T-helper 2 cell treated with Interferon-gamma antibody and Interleukin-4, amounts not matched to agents 5 μg/mL and 100 μg/mL, for 36 hours (primary cell): ENCODE measurements around the gene TCP11L2.
A peak's percentile ranks its signal among the peaks of the same experiment; 100 is the strongest.
"Not testable (repeated sequence)": the region's sequence is repeated elsewhere in the genome, so short reads cannot be mapped to it uniquely, and the experiment has no call there.

ENCODE experiments used
- DNase-seq: peaks from one replicate; pipeline ENCODE4 v3.0.0; 2021; ENCODE audit warnings: low spot score
- H3K27ac Mint-ChIP-seq: one replicate; pipeline ENCODE4 v1.8.0; 2021; ENCODE audit warnings: mild to moderate bottlenecking, mixed read lengths
- H3K27me3 Mint-ChIP-seq: one replicate; pipeline ENCODE4 v1.8.0; 2021; ENCODE audit warnings: low read depth, mixed read lengths
- H3K36me3 Mint-ChIP-seq: one replicate; pipeline ENCODE4 v1.8.0; 2021; ENCODE audit warnings: low read depth, mixed read lengths
- H3K4me1 Mint-ChIP-seq: one replicate; pipeline ENCODE4 v1.8.0; 2021; ENCODE audit warnings: low read depth, mixed read lengths
- H3K4me3 Mint-ChIP-seq: one replicate; pipeline ENCODE4 v1.8.0; 2022; ENCODE audit warnings: mild to moderate bottlenecking, moderate library complexity, mixed read lengths
- H3K9me3 Mint-ChIP-seq: one replicate; pipeline ENCODE4 v1.8.0; 2021; ENCODE audit warnings: mixed read lengths

The TCP11L2 gene

GRCh38 chr12:106358396-106359241 lies 56.1 kb downstream of the TCP11L2 start:
- DNase-seq = no peak
- peaks cover 10% of the 10 kb centered on the region for H3K4me1 Mint-ChIP-seq
- H3K27ac Mint-ChIP-seq = peak overlapping the region; percentile 88
- H3K4me3 Mint-ChIP-seq = peak overlapping the region; percentile 91
- no peaks in the 10 kb centered on the region for H3K27me3 Mint-ChIP-seq
- no peaks in the 10 kb centered on the region for H3K36me3 Mint-ChIP-seq
- no peaks in the 10 kb centered on the region for H3K9me3 Mint-ChIP-seq

DNA sequence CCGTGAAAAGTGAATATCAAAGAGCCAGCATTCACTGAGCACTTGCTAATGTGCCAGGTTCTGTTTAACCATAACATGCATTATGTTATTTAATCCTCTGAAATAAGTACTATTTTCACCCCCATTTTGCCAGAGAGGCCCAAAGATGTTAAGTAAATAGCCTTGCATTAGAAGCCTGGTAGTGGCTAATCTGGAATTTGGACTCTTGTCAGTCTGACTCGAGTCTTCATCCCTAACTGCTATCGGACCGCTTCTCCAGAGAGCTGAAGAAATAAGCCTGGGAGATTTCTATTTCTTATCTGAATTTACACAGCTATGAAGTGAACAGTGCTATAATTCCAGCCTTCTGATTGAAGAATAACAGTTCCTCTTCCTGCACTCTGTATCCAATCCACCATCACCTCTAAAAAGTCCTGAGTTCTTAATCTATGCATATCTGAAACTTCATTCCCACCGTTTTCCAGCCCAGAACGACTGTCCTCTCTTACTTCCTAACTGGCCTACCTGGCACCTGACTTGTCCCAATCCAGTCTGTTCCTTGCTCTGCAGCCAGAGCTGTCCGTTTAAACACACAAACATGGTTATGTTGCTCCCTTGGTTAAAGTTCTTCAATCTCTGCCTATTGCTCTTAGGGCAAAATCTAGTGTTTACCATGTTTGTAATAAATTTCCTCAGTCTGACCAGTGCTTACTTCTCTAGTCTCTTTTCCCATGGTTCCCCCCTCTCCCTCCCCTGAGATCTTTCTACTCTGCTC lies 57.3 kb downstream of the TCP11L2 start:
- Mint-ChIP-seq H3K27me3 (no peaks in the 10 kb centered on the region), H3K4me1 (peaks cover 11% of the 10 kb centered on the region), H3K4me3 (no peak overlapping the region), H3K27ac (no peak overlapping the region), H3K36me3 (peaks cover 4% of the 10 kb centered on the region), H3K9me3 (no peaks in the 10 kb centered on the region)
- no peak for DNase-seq

- Mint-ChIP-seq H3K4me3 (no peak overlapping the region), H3K4me1 (peaks cover 11% of the 10 kb centered on the region), H3K27ac (no peak overlapping the region), H3K36me3 (peaks cover 4% of the 10 kb centered on the region), H3K27me3 (no peaks in the 10 kb centered on the region), H3K9me3 (no peaks in the 10 kb centered on the region)
- no peak for DNase-seq
Observed at GRCh38 chr12:106360400-106360994, 58.0 kb downstream of the TCP11L2 start.

GRCh38 chr12:106362971-106363370 lies 60.4 kb downstream of the TCP11L2 start:
- H3K4me1 Mint-ChIP-seq = peaks cover 7% of the 10 kb centered on the region
- peaks cover 5% of the 10 kb centered on the region for H3K36me3 Mint-ChIP-seq
- no peak overlapping the region for H3K27ac Mint-ChIP-seq
- no peaks in the 10 kb centered on the region for H3K27me3 Mint-ChIP-seq
- no peak for DNase-seq
- no peaks in the 10 kb centered on the region for H3K9me3 Mint-ChIP-seq
- no peak overlapping the region for H3K4me3 Mint-ChIP-seq

DNA sequence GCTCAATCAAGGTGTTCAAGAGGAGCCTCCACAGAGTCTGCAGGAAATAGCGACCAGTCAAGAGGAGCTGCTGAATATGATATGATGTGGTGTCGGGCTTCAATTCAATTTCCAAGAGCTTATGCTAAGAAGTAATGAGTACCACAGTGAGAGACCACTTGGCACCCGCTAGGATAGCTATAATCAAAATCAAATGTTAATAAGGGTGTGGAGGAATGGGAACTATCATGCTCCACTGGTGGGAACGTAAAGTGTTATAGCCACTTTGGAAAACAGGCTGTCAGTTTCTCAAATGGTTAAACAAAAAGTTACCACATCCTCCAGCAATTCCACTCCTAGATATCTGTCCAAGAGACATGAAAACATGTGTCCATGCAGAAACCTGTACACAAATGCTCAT lies 61.7 kb downstream of the TCP11L2 start:
- Mint-ChIP-seq H3K27me3 (no peaks in the 10 kb centered on the region), H3K4me3 (no peak overlapping the region), H3K9me3 (no peaks in the 10 kb centered on the region), H3K4me1 (peaks cover 2% of the 10 kb centered on the region), H3K27ac (no peak overlapping the region), H3K36me3 (peaks cover 5% of the 10 kb centered on the region)
- DNase-seq = no peak

DNA sequence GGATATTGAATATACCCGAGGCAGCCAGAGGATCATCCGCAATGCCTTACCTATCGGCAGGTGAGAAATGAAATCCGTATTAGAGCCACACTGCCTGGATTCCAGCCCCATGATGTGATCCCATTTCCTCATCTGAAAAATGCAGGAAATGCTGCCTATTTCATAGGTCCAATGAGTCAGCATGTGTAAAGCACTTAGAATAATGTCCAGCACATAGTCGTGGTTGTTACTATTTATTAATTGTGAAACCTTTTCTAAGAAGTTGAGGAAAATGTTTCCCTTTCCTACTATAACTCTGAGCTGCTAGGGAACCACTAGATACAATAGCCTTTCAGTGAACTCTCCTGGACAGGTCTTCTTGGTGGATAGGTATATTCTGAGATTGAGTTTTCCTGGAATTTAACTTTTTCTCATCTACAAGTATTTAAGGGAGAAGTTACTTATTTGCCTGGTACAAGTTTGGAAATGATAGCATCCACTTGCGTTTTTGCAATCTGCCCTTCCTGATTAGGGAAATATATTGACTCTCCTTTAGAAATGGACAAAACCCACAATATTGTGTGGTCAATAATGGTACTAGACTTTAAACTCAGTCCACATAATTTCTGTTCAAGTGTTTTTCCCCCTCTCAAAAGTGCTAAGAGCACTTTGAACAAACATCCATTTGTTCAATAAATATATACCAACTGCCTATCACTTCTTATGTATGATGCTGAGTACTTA lies 67.3 kb downstream of the TCP11L2 start:
- peaks cover 33% of the 10 kb centered on the region for H3K36me3 Mint-ChIP-seq
- H3K27ac Mint-ChIP-seq = no peak overlapping the region
- peaks cover 2% of the 10 kb centered on the region for H3K4me1 Mint-ChIP-seq
- H3K27me3 Mint-ChIP-seq = no peaks in the 10 kb centered on the region
- H3K9me3 Mint-ChIP-seq = peaks cover 12% of the 10 kb centered on the region
- no peak overlapping the region for H3K4me3 Mint-ChIP-seq
- no peak for DNase-seq

- Mint-ChIP-seq H3K36me3 (peaks cover 66% of the 10 kb centered on the region), H3K27me3 (no peaks in the 10 kb centered on the region), H3K27ac (peak overlapping the region; percentile 42), H3K4me3 (peak overlapping the region; percentile 55), H3K9me3 (peaks cover 23% of the 10 kb centered on the region), H3K4me1 (peaks cover 31% of the 10 kb centered on the region)
- DNase-seq = no peak
Observed at GRCh38 chr12:106378788-106379187, 76.3 kb downstream of the TCP11L2 start.

DNA sequence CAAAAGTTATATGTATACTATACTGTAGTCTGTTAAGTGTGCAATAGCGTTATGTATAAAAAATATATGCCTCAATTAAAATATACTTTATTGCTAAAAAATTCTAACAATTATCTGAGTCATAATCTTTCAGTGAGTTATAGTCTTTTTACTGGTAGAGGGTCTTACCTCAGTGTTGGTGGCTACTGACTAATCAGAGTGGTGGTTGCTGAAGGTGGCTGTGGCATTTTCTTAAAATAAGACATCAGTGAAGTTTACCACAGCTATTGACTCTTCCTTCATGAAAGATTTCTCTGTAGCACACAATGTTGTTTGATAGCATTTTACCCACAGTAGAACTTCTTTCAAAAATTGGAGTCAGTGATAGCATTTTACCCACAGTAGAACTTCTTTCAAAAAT lies 78.4 kb downstream of the TCP11L2 start:
- peaks cover 23% of the 10 kb centered on the region for H3K4me1 Mint-ChIP-seq
- H3K27ac Mint-ChIP-seq = no peak overlapping the region
- DNase-seq = no peak
- no peaks in the 10 kb centered on the region for H3K27me3 Mint-ChIP-seq
- peaks cover 23% of the 10 kb centered on the region for H3K9me3 Mint-ChIP-seq
- no peak overlapping the region for H3K4me3 Mint-ChIP-seq
- H3K36me3 Mint-ChIP-seq = peaks cover 53% of the 10 kb centered on the region

- not testable (repeated sequence) for H3K4me3 Mint-ChIP-seq
- H3K36me3 Mint-ChIP-seq = peaks cover 46% of the 10 kb centered on the region
Observed at GRCh38 chr12:106381866-106382265, 79.3 kb downstream of the TCP11L2 start.

DNA sequence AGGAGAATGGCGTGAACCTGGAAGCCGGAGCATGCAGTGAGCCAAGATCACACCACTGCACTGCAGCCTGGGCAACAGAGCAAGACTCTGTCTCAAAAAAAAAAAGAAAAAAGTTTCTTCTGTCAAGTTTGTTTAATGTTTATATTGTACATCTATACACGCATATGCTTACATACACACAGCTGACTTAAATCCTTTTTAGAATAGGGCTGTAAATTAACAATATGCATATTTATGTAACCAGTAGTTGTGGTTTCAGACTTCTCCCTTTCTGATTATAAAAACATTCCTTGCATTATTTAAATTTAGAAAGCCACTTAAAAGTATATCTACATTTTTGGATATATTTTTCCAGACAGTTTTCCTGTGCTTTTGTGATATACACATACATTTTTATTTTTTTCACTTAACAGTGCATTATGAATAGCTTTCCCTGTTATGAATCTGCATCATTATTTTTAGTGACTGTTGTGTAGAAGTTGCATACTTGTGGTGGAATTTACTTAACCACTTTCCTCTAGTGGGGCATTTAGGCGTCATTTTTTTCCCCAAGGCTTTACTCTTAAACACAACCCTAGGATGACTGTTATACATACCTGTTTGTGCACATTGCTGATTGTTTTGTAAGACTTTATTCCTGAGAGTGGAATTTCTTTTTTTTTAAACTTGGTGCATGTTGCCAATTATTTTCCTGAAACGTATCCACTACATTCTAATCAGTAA lies 84.4 kb downstream of the TCP11L2 start:
- DNase-seq = no peak
- peaks cover 6% of the 10 kb centered on the region for H3K4me1 Mint-ChIP-seq
- peaks cover 7% of the 10 kb centered on the region for H3K9me3 Mint-ChIP-seq
- no peaks in the 10 kb centered on the region for H3K27me3 Mint-ChIP-seq
- no peak overlapping the region for H3K4me3 Mint-ChIP-seq
- H3K36me3 Mint-ChIP-seq = peaks cover 16% of the 10 kb centered on the region
- no peak overlapping the region for H3K27ac Mint-ChIP-seq

More at GRCh38 chr12:106381866-106382265, 79.3 kb downstream of the TCP11L2 start:
- H3K27me3 Mint-ChIP-seq, DNase-seq, H3K27ac Mint-ChIP-seq: not testable (repeated sequence)
- H3K4me1 Mint-ChIP-seq = peaks cover 23% of the 10 kb centered on the region
- peaks cover 23% of the 10 kb centered on the region for H3K9me3 Mint-ChIP-seq

DNA sequence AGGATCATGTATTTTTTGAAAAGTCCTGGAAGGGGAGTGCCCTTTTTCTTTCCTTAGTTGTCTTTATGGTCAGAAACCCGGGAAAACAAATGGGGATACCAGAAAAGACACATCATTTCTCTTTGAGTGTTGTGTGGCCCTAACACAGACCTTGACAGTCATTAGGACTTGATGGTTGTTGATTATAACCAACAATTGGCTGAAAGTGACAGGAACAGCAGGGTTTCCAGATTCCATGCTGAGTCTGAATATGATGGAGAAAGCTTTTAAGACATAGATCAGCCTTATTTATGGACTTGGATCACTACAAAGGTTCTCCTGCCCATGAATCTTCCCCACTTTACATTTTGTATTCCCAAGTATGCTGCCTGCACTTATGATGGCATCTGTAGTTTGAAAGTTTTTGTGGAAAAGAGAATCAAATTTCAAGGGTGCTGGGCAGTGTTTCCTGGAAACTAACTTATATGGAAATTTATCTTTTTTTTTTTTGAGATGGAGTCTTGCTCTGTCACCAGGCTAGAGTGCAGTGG lies 85.4 kb downstream of the TCP11L2 start:
- H3K27ac Mint-ChIP-seq = no peak overlapping the region
- H3K27me3 Mint-ChIP-seq = no peaks in the 10 kb centered on the region
- H3K36me3 Mint-ChIP-seq = peaks cover 8% of the 10 kb centered on the region
- no peak for DNase-seq
- no peak overlapping the region for H3K4me3 Mint-ChIP-seq
- peaks cover 6% of the 10 kb centered on the region for H3K4me1 Mint-ChIP-seq
- H3K9me3 Mint-ChIP-seq = no peaks in the 10 kb centered on the region

DNA sequence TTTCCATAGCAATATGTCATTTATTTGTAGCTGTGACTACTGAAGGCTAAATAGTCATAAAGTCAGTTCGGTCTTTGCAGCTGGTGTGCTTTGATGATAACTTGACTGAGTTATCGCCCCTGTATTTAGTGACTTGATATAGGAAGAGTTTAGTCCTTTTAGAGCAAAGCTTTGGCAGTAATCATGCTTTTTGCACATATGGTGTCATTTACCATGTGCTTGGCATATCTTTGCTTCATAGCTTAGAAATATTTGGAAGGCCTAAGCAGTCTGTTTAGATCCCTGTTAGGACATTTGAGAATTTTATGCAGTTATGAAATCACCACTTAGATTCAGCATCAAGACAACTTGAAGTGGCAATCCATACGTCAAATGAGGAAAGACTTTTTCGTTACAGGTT lies 86.6 kb downstream of the TCP11L2 start:
- H3K27me3 Mint-ChIP-seq = no peaks in the 10 kb centered on the region
- H3K4me1 Mint-ChIP-seq = peaks cover 1% of the 10 kb centered on the region
- no peaks in the 10 kb centered on the region for H3K9me3 Mint-ChIP-seq
- H3K36me3 Mint-ChIP-seq = peaks cover 8% of the 10 kb centered on the region
- no peak overlapping the region for H3K27ac Mint-ChIP-seq
- DNase-seq = no peak
- H3K4me3 Mint-ChIP-seq = no peak overlapping the region

GRCh38 chr12:106392759-106393158 lies 90.2 kb downstream of the TCP11L2 start:
- no peaks in the 10 kb centered on the region for H3K4me1 Mint-ChIP-seq
- no peak for DNase-seq
- H3K27me3 Mint-ChIP-seq = no peaks in the 10 kb centered on the region
- H3K27ac Mint-ChIP-seq = no peak overlapping the region
- H3K4me3 Mint-ChIP-seq = no peak overlapping the region
- H3K36me3 Mint-ChIP-seq = peaks cover 30% of the 10 kb centered on the region
- H3K9me3 Mint-ChIP-seq = no peaks in the 10 kb centered on the region
